Fibroblast of gingiva (primary cell): ENCODE data around the gene SMIM44.

ENCODE experiments used
- DNase-seq: peaks from one replicate; pipeline ENCODE4 v3.0.0-alpha.2; 2011; ENCODE audit warnings: low read depth

The SMIM44 gene

GRCh38 chr19:3500429-3501101 lies 17.3 kb upstream of the SMIM44 start, which contains the start of gene DOHH:
TSS of gene DOHH (minus strand) at chr19:3500674. CDS start at chr19:3496814, 3,860 bp downstream.
- peak; percentile 94 for DNase-seq

DNA sequence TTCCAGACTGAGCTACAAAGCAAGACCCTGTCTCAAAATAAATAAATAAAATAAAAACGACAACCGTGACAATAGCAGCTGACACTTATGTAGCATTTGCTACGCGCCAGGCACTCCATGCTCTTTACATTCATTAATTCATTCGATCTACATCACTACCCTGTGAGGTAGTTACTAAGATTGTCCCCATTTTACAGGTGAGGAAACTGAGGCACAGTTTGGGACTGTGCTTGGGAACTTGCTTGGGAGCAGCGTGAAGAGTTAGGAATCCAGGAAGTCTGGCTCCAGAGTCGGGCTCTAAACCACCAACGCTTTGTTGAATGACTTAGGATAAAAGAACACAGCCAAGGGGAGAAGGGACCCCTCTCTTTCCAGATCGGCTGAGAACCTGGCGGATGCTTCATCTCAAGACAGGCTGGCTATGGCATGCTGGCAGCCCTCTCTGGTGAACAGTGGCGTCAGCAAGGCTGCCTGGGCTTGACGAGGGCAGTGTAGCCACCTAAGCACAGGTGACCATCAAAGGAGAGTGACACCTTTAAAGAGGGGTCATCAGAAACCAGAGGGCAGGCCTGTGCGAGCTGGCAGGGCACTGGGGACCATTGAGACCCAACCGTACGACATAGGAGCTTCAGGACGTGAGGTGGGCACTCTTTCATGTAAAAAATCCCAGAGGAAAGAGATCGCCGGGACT lies 16.6 kb upstream of the SMIM44 start:
- DNase-seq: no peak

DNA sequence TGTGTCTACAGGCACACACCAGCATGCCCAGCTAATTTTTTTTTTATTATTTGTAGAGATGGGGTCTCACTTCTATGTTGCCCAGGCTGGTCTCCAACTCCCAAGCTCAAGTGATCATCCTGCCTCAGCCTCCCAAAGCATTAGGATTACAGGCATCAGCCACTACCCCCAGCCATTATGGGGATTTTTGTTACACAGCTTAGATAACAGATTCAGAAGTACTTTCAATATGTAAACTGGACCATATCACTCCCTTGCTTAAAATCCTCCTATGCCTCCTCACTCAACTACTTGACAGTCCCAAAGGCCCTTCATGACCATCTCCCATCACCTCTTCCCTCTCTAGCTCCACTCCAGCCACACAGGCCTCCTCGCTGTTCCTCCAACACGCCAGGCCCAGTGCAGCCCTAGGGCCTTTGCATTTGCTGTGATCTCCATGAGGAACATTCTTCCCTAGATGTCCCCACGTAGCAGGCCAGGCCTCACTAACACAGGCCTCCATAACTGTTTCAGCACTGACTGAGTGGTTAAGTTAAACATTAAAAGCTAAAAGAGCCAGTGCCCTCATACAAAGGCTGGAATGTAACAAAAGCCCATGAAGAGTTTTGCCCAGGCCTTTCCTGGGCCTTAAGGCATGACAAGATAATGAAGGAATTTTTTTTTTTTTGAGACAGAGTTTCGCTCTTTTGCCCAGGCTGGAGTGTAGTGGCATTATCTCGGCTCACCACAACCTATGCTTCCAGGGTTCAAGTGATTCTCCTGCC lies 14.7 kb upstream of the SMIM44 start:
- no peak for DNase-seq

DNA sequence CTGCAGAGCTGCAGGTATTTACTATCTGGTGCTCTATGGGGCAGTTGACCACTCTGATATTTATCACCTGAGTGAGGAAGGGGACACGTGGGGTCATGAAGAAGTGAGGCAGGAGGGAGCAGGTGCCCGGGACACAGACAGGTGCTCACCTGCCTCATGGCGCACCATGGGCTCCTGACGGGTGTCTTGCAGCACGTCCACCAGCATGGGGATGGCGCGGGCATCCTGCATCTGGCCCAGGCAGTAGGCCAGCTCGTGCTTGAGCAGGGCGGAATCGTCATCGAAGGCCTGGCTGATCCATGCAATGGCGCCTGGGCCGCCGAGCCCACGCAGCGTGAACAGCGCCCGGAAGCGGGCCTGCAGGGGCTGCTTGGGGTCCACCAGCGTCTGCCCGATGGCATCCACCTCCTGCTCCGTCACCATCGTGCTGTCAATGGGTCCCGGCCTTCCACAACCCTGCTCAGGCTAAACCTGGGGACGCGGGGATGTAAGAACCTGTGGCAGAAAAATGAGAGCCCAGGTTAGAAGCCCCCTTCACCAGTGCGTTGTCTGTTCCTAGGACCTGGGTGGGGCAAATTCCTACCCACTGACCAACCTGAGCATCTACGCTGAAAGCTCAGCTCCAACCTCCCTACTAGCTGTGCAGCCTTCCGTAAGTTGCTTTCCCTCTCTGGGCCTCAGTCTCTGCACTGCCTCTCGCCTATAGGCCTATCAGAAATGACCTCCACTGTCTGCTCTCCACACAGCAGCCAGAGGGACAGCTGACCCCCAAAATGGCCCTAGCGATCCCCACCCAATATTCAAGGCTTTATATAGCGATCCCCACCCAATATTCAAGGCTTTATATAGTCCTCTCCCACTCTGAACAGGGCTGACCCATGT lies 13.4 kb upstream of the SMIM44 start:
- no peak for DNase-seq

GRCh38 chr19:3494559-3494958 lies 11.3 kb upstream of the SMIM44 start:
- no peak for DNase-seq

GRCh38 chr19:3494051-3494450 lies 10.8 kb upstream of the SMIM44 start:
- DNase-seq: no peak

DNA sequence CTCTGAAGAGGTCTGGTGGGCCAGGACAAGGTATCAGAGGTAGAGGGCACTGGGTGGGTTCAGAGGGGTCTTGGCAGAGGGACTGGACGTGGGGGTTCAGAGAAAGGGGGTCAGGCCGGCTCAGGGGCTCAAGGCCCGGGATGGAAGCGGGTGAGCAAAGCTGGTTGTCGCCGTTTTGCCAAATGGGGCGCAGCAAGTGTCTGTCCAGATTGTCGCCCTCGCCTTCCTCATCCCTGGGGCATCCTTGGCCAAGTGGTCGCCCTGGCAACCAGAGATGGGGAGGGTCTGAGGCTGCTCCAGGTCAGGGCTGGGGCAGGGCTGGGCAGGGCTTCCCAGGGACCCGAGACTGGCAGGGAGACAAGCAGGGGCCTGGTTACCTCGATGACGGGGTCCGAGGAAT lies 10.4 kb upstream of the SMIM44 start:
- no peak for DNase-seq

DNA sequence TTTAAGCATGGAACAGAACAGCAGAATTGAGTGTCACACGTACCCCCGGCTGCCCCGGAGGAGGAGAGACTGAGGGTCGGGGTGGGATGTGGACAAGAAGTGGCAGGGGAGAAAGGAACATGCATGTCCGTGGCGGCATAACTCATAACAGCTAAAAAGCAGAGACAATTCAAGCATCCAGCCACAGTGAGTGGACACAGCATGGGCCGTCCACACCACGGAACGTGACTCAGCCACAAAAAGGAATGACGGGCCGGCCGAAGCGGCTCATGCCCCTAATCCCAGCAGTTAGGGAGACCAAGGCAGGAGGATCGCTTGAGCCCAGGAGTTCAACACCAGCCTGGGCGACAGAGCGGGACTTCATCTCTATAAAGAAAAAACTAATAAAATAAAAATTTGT lies 9.7 kb upstream of the SMIM44 start:
- DNase-seq: no peak

DNA sequence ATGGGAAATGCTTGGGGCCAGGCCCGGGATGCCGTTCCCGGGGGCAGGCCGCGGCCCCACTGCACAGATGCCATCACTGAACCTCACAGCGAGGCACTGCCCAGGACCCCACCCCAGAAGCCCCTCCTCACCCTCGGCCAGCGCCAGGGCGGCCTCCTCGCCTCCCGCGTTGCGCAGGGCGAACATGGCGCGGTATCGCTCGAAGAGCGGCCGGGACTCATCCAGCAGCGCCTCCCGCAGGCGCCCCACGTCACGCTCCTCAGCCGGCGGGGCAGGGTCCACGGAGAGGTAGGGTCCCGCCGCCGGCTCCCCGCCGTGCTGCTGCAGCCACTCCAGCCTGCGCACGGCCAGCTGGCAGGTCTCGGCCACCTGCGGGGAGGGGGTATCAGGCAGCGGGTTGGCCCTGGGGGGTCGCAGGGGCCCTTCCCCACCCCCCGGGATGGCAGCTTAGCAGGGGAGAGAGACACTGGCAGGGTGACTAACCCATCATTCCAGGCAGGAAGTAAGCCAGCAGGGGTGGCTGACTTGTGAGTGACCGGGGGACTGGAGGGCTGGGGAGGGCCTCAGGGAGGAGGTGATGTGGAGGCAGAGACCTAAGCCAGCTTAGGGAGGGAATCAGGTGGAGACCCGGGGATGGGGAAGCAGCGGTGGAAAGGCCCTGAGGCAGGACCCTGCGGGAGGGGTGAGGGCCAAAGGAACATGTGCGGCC lies 9.0 kb upstream of the SMIM44 start:
- no peak for DNase-seq

GRCh38 chr19:3491396-3492119 lies 8.3 kb upstream of the SMIM44 start:
- no peak for DNase-seq

- DNase-seq: no peak
Observed at GRCh38 chr19:3482507-3483225, 575 bp downstream of the SMIM44 start.

DNA sequence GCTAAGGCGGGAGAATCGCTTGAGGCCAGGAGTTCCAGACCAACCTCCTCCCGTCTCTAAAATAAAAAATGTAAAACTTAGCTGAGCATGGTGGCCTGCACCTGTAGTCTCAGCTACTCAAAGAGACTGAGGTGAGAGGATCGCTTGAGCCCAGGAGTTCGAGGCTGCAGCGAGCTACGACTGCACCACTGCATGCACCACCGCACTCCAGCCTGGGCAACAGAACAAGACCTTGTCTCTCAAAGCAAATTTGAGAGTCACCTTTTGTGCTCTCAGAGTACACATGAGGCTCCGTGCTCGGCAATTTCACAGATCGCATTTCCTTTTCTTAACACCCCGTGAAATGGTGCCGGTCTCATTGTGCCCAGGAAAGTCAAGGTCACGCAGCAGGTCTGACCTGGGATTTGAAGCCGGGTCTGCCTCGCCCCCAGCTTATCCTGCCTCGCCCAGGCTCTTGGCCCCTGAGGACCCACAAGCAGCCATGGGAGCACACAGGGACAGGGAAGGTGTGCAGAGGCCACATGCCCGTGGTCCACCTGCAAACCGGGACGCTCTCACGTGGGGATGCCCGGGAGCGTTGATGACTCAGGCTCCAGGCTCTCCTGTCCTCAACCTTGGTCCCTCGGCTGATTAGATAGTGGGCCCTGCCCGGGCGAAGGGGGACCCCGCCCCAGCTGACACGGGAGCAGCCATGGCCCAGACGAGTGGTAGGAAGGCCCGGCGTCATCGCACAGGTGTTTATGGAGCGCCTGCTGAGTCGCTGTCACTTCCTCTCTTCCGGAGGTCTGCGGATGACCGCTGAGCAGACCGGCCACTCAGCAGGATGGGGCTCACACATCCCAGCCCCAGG lies 1.8 kb downstream of the SMIM44 start:
- DNase-seq: no peak

GRCh38 chr19:3480383-3481091 lies 2.7 kb downstream of the SMIM44 start, which contains the start of gene SMIM24:
TSS of gene SMIM24 (minus strand) at chr19:3480525. CDS start at chr19:3480463, 62 bp downstream.
- DNase-seq: no peak

- DNase-seq: no peak
Observed at GRCh38 chr19:3479834-3480215, 3.4 kb downstream of the SMIM44 start.

GRCh38 chr19:3479177-3479833 lies 3.9 kb downstream of the SMIM44 start:
- DNase-seq: no peak

GRCh38 chr19:3478409-3479176 lies 4.6 kb downstream of the SMIM44 start:
- no peak for DNase-seq

DNA sequence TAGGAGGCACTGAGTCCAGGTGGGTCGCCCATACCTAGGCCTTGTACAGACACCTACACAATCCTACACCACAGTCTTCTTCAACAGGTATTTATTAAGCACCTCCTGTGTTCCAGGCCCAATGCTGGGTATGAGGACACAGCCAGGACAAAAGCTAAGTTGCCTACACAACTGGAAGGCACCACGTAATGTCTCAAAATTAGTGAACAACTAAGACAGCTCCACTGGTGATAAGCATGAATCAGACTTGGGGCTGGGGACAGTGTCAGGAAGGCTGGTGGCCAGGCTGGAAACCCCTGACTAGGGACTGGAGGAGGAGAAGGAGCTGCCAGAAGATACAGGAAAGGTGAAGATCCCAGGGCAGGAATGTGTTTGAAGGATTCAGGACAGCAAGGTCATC lies 5.3 kb downstream of the SMIM44 start:
- DNase-seq: no peak
